Activated CD4-positive, alpha-beta T cell treated with anti-CD3 and anti-CD28 coated beads, Interleukin-2, amount 10 ng/mL, durations not matched to agents 7 days and 5 days (primary cell): ENCODE measurements around the gene RNF227. TPM values are rescaled to one million over a fixed set of nuclear protein-coding genes. Genes with fewer than 3 reads are reported as not detected.

Experiments
- CTCF ChIA-PET: fragments of 350-600 bp; sonication (Branson Sonifier 250); formaldehyde crosslinking; loops from one replicate; lab custom pipeline; 2021; ENCODE audit warnings: antibody characterized with exemption; lab: Charles Lee
- POLR2A ChIA-PET: fragments of 350-600 bp; sonication (Branson Sonifier 250); formaldehyde crosslinking; loops from one replicate; lab custom pipeline; 2021; ENCODE audit warnings: antibody characterized with exemption; lab: Charles Lee
- DNase-seq: peaks from one replicate; pipeline ENCODE4 v3.0.0-alpha.2; 2020
- H3K27ac Mint-ChIP-seq: one replicate; pipeline ENCODE4 v1.8.0; 2021; ENCODE audit warnings: mild to moderate bottlenecking, moderate library complexity, mixed read lengths
- H3K27me3 Mint-ChIP-seq: one replicate; pipeline ENCODE4 v1.8.0; 2021; ENCODE audit warnings: mixed read lengths
- H3K36me3 Mint-ChIP-seq: one replicate; pipeline ENCODE4 v1.8.0; 2021; ENCODE audit warnings: low read depth, mixed read lengths
- H3K4me1 Mint-ChIP-seq: one replicate; pipeline ENCODE4 v1.8.0; 2021; ENCODE audit warnings: mixed read lengths
- H3K4me3 Mint-ChIP-seq: one replicate; pipeline ENCODE4 v1.8.0; 2021; ENCODE audit warnings: mild to moderate bottlenecking, moderate library complexity, mixed read lengths
- H3K9me3 Mint-ChIP-seq: one replicate; pipeline ENCODE4 v1.8.0; 2021; ENCODE audit warnings: mixed read lengths
- total RNA-seq, 2 experiments: library from RNA; stranded (reverse); gene quantifications; one replicate each; pipeline ENCODE4 v1.2.3, GENCODE V29; 2021

The RNF227 gene
- total RNA-seq, 2 experiments from 2014 or later = 4.4 to 4.5 TPM

DNA sequence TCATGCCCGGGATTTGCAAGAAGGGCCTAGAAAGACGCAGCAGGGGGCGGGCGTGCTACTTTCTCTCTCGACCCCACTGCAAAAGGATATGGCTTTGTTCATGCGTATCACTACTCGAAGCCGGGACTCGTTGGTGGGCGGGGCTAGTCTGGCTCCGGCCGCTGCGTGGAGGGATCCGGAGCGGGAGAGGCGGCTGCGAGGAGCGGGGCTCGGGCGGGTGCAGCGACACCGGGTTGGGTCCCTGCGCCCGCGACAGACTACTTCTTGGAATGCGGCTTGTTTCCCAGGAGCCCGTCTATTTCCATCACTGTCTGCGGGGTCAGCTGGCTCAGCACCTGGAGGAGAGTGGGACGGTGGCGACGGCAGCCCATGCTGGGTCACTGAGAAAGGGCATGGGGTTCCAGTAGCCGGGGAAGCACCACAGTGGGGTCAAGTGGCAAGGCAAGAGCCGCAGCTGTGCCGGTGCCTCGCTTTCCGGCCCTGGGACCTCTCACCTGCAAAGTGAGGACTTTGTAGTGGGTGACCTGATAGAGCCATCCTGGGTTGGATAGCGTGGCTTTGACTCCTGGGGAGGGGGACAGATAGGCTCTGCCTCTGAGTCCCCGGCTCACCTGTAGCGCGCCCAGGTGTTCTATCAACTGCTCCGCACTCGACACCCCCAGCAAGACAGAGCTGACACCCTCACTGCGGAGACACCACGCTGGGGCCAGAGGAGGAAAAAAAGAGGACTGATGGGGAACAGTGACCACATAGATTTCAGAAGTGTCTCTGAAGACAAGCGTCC is 6.9 kb upstream of the RNF227 start:
- POLR2A ChIA-PET = no interaction called here
- Mint-ChIP-seq H3K27me3 (no peaks in the 10 kb centered on the region), H3K4me1 (peaks cover 20% of the 10 kb centered on the region), H3K9me3 (no peaks in the 10 kb centered on the region), H3K4me3 (peak overlapping the region; percentile 64), H3K36me3 (peaks cover 2% of the 10 kb centered on the region), H3K27ac (peak overlapping the region; percentile 83)
- CTCF ChIA-PET = interaction anchor here (1.0 to 1.1 kb wide), 2 partner anchors 8 to 56 kb away, joined by 3 read pairs; no protein-coding TSS in a partner anchor
- DNase-seq = peak; percentile 86

DNA sequence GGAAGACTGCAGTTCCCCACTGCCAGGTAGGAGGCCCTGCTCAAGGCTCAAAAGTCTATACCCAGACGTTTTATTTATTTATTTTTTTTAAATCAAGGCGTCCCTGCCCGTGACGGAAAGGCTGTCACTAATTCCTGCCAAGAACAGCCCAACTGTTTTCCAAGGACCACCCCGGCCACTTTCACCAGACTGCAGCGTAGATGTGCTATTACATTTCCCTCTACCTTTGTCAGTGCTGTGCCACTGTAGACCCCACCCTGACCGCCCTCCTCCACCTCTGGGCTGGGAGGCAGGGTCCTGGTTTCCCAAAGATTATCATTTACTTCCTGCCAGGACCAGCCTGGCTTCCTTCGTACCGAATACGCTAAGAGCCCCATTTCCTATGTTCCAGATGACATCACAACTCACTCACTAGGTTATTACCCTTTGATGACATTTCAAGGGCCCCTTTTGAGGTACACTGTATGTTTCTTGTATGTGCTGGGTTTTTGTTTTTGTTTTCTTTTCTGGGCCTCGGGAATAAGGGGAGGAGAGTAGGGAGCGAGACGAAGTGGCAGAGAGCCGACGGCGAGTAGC is 6.3 kb upstream of the RNF227 start:
- Mint-ChIP-seq H3K4me1 (peaks cover 22% of the 10 kb centered on the region), H3K36me3 (no peaks in the 10 kb centered on the region), H3K27me3 (no peaks in the 10 kb centered on the region), H3K9me3 (no peaks in the 10 kb centered on the region), H3K27ac (peak overlapping the region; percentile 83), H3K4me3 (peak overlapping the region; percentile 64)
- CTCF ChIA-PET = interaction anchor here (1.0 to 1.6 kb wide), 4 partner anchors 9 to 68 kb away, joined by 3 to 4 read pairs (median 4); no protein-coding TSS in a partner anchor
- DNase-seq = no peak
- POLR2A ChIA-PET = no interaction called here

DNA sequence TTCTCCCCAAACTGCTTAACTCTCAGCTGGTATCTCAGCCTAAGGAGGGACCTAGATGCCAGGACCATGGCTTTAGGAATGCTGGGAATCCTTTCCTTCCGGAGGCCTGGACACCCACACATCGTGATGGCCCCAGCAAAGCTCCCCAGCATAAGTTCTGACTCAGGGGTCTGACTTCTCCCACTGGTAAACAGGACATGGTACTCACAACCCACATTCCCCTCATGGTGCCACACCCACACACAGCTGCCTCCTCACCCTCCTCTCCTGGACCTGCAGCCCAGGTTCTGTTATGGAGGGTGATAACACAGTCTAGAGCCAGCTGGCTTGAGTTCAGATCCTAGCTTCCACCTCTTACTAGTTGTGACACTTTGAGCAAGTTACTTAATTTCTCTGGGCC is 719 bp upstream of the RNF227 start:
- POLR2A ChIA-PET = no interaction called here
- no peak for DNase-seq

DNA sequence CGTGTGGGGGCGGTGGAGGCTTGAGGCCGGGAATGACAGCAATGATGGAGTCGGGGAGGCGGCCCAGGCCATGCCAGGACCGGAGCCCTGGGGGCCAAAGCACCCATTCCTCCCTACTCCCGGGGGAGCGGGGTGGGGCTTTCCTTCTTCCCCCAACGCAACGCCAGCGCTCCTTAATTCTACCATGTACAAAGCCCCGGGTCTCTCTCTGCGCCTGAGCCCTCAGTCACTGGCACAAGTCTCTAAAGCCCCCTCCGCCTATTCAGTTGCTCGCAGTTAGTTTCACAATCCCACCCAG is 245 bp upstream of the RNF227 start:
- Mint-ChIP-seq H3K27ac (peak overlapping the region; percentile 84), H3K36me3 (peaks cover 9% of the 10 kb centered on the region), H3K4me1 (peaks cover 38% of the 10 kb centered on the region), H3K27me3 (no peaks in the 10 kb centered on the region), H3K4me3 (peak overlapping the region; percentile 88), H3K9me3 (no peaks in the 10 kb centered on the region)
- CTCF ChIA-PET = interaction anchor here (0.7 to 6.0 kb wide), 7 partner anchors 14 to 144 kb away, joined by 3 to 38 read pairs (median 4); partner anchors contain the start of gene KCNAB3
- POLR2A ChIA-PET = interaction anchor here (1.4 kb wide), 1 partner anchor 15 kb away, joined by 3 read pairs; the partner anchor contains the start of genes CNTROB and TRAPPC1
- no peak for DNase-seq

More for the DNA sequence above, 719 bp upstream of the RNF227 start:
- CTCF ChIA-PET = interaction anchor here (0.6 to 6.0 kb wide), 9 partner anchors 13 to 143 kb away, joined by 3 to 38 read pairs (median 4); partner anchors contain the start of gene KCNAB3
- Mint-ChIP-seq H3K27me3 (no peaks in the 10 kb centered on the region), H3K4me3 (peak overlapping the region; percentile 88), H3K36me3 (peaks cover 9% of the 10 kb centered on the region), H3K9me3 (no peaks in the 10 kb centered on the region), H3K27ac (peak overlapping the region; percentile 84), H3K4me1 (peaks cover 39% of the 10 kb centered on the region)

DNA sequence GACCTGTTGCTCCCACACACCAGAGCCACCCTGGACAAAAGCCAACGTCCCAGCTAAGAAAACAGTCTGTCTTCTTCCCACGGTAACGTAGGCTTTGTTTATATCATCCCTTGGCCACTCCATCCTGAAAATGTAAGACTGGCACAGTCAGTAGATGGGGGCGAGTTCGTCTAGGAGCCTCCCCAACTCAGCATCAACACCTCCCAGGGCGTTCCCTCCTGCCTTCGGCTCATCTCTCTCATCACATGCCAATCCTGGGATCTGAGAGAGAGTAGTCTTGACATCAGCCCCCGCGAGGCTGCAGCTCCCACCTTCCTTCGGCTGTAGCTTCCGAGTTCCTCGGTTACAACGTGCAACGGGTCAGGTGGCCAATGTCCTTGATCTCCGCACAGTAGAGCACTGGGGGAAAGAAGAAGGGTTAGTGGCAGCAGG is 894 bp downstream of the RNF227 start:
- Mint-ChIP-seq H3K4me3 (peak overlapping the region; percentile 88), H3K9me3 (no peaks in the 10 kb centered on the region), H3K4me1 (peaks cover 38% of the 10 kb centered on the region), H3K36me3 (peaks cover 13% of the 10 kb centered on the region), H3K27ac (peak overlapping the region; percentile 93), H3K27me3 (no peaks in the 10 kb centered on the region)
- DNase-seq = no peak
- POLR2A ChIA-PET = interaction anchor here (0.7 to 1.4 kb wide), 3 partner anchors 17 to 399 kb away, joined by 3 read pairs; partner anchors contain the start of genes CNTROB, SAT2 and TRAPPC1
- CTCF ChIA-PET = interaction anchor here (0.6 to 6.0 kb wide), 4 partner anchors 15 to 74 kb away, joined by 3 to 38 read pairs (median 4); partner anchors contain the start of gene KCNAB3

DNA sequence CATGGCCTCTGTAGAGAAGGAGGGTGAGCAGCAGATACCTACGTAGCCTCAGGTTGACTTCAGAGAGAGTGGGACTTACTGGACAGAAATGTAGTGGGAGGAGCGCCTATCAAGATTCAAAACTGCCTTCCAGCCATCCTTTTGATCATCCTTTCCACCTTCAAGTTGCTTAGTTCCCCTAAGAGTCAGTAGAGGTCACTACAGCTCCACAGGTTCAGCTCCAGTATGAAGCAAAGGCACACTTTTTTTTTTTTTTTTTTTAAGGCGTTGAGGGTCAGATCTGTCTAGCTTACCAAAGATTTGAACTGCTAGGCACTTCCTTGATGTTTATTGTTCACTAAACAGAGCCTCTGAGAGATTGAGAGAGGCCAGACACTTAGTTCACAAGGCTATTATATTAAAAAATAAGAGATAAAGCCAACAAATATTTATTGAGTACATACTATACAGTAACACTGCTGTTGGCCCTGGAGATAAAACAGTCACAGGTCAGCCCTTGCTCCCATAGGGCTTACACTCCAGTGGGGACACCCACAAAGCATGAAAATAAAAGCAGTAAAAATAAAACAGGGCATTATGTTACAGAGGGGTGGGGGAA is 3.1 kb downstream of the RNF227 start:
- POLR2A ChIA-PET = interaction anchor here (0.6 kb wide), 1 partner anchor 77 kb away, joined by 4 read pairs; no protein-coding TSS in a partner anchor
- Mint-ChIP-seq H3K27me3 (no peaks in the 10 kb centered on the region), H3K9me3 (no peaks in the 10 kb centered on the region), H3K4me3 (no peak overlapping the region), H3K4me1 (peaks cover 38% of the 10 kb centered on the region), H3K27ac (peak overlapping the region; percentile 25), H3K36me3 (peaks cover 29% of the 10 kb centered on the region)
- peak; percentile 73 for DNase-seq
- CTCF ChIA-PET = interaction anchor here (0.6 to 3.8 kb wide), 20 partner anchors 9 to 426 kb away, joined by 3 to 17 read pairs (median 4); partner anchors contain the start of genes CNTROB and TRAPPC1

DNA sequence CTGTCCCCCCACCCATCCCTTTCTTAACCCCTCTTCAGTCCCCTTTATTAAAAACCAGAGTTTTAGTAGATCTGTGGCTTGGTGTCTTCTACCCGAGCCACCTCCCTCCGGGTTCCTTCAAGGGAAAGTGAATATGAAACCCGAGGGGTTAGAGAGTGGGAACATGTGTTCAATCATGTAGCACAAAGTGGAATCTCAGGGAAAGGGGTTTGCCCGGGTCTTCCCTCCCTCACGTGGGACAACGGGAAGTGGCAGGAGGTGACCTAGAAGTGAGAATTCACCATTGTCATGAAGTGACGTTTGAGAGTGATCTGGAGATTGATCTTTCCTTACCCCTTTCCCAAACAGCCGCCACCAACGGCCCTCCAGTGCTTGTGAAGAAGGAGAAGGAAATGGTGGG is 5.0 kb downstream of the RNF227 start:
- no peaks in the 10 kb centered on the region for H3K9me3 Mint-ChIP-seq
- no peak overlapping the region for H3K27ac Mint-ChIP-seq
- H3K4me1 Mint-ChIP-seq = peaks cover 28% of the 10 kb centered on the region
- CTCF ChIA-PET = interaction anchor here (1.0 to 3.8 kb wide), 4 partner anchors 8 to 130 kb away, joined by 3 to 17 read pairs (median 9); no protein-coding TSS in a partner anchor
- peaks cover 37% of the 10 kb centered on the region for H3K36me3 Mint-ChIP-seq
- H3K4me3 Mint-ChIP-seq = no peak overlapping the region
- no peaks in the 10 kb centered on the region for H3K27me3 Mint-ChIP-seq
- POLR2A ChIA-PET = no interaction called here
- no peak for DNase-seq

DNA sequence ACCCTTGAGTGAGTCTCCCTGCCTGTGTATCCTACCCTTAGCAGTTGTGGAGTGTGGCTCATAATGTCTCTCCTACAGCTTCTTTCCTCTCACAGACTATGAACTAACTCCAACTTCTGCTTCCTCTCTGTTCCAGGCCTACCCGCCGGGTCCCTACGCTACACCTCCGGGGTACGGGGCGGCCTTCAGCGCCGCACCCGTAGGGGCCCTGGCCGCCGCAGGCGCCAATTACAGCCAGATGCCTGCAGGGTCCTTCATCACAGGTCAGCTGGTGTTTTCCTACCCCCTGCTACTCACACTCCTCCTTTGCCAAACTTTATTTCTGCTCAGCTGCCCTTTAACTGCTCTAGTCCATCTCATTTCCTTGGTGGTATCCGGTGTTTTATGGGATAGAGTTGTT is 5.4 kb downstream of the RNF227 start:
- H3K27ac Mint-ChIP-seq = no peak overlapping the region
- peaks cover 39% of the 10 kb centered on the region for H3K36me3 Mint-ChIP-seq
- peaks cover 28% of the 10 kb centered on the region for H3K4me1 Mint-ChIP-seq
- no peaks in the 10 kb centered on the region for H3K27me3 Mint-ChIP-seq
- H3K9me3 Mint-ChIP-seq = no peaks in the 10 kb centered on the region
- ChIA-PET CTCF (interaction anchor here (1.0 to 3.8 kb wide), 2 partner anchors 9 kb away, joined by 3 to 17 read pairs; no protein-coding TSS in a partner anchor), POLR2A (no interaction called here)
- H3K4me3 Mint-ChIP-seq = no peak overlapping the region
- DNase-seq = no peak

DNA sequence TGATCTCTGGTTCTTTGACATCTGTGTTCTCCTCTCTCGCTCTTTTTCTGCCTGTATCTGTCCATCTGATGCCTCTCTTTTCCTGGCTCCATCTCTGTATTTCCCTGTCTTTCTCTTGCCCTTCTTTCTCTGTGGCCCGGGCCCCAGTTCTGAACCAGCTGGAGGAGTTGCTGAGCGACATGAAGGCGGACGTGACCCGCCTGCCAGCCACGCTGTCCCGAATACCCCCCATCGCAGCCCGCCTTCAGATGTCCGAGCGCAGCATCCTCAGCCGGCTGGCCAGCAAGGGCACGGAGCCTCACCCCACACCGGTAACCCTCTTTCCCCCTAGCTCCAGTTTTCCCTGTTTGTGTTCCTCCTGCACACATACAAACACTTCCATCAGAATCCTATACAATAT is 5.8 kb downstream of the RNF227 start:
- Mint-ChIP-seq H3K4me1 (peaks cover 24% of the 10 kb centered on the region), H3K9me3 (no peaks in the 10 kb centered on the region), H3K27ac (no peak overlapping the region), H3K36me3 (peaks cover 44% of the 10 kb centered on the region), H3K4me3 (no peak overlapping the region), H3K27me3 (no peaks in the 10 kb centered on the region)
- DNase-seq = no peak
- ChIA-PET POLR2A (no interaction called here), CTCF (no interaction called here)

DNA sequence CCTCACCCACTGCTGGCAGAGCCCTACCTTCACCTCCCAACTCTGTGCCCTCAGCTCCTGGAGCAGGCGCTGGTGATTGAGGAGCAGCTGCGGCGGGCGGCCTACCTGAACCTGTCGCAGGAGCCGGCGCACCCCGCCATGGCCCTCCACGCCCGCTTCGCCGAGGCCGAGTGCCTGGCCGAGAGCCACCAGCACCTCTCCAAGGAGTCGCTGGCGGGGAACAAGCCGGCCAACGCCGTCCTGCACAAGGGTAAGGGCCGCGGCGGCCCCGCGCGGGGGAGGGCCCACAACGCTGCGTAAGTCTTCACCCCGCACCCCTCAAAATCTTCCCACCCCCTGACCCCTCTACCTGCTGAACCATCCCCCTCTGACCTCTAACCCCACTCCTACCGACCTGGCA is 7.0 kb downstream of the RNF227 start:
- Mint-ChIP-seq H3K27ac (no peak overlapping the region), H3K9me3 (no peaks in the 10 kb centered on the region), H3K36me3 (peaks cover 54% of the 10 kb centered on the region), H3K27me3 (no peaks in the 10 kb centered on the region), H3K4me3 (no peak overlapping the region), H3K4me1 (peaks cover 14% of the 10 kb centered on the region)
- ChIA-PET CTCF (no interaction called here), POLR2A (no interaction called here)
- no peak for DNase-seq

DNA sequence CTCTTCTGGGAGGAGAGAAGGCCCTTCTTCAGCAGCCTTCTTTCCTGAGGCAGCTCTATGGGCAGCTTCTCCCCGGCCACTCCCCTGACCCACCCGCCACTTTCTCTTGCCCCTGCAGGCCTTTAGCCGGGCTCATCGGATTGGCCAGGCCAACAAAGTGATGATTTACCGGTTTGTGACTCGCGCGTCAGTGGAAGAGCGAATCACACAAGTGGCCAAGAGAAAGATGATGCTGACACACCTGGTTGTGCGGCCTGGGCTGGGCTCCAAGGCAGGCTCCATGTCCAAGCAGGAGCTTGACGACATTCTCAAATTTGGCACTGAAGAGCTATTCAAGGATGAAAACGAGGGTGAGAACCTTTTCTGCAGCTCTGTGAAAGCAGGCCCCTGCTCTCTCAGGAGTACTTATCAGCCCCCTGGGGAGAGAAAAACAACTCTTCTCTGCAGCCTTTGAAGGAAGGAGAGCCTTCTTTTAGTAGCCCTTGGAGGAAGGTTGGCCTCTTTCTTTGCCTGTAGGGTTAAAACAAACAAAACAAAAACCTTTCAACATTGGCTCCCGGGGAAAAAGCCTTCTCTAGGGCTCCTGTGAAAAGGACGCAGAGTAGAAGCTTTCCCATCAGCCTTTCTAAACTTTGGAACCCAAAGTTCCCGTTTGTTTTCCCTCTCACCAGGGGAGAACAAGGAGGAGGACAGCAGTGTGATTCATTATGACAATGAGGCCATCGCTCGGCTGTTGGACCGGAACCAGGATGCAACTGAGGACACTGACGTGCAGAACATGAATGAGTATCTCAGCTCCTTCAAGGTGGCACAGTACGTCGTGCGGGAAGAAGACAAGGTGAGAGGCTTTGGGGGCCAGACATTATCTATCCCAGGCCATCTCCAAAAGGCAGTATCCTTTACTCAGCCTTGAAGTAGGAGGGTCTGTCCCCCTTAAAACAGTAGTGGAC is 12.7 kb downstream of the RNF227 start:
- POLR2A ChIA-PET = no interaction called here
- H3K27me3 Mint-ChIP-seq = no peaks in the 10 kb centered on the region
- H3K27ac Mint-ChIP-seq = peak overlapping the region; percentile 39
- H3K4me1 Mint-ChIP-seq = no peaks in the 10 kb centered on the region
- H3K9me3 Mint-ChIP-seq = no peaks in the 10 kb centered on the region
- CTCF ChIA-PET = interaction anchor here (0.9 to 4.3 kb wide), 3 partner anchors 9 to 439 kb away, joined by 3 to 17 read pairs (median 3); no protein-coding TSS in a partner anchor
- H3K36me3 Mint-ChIP-seq = peaks cover 75% of the 10 kb centered on the region
- no peak for DNase-seq
- no peak overlapping the region for H3K4me3 Mint-ChIP-seq
